KBM-7 (cell line): Measurements from ENCODE around the gene PLK5.

Experiments used
- DNase-seq: peaks from one replicate; pipeline ENCODE4 v3.0.0-alpha.2; 2015
- in situ Hi-C: fragments of 300-500 bp; cut with MboI; formaldehyde crosslinking; loops from 2 replicates; pipeline ENCODE4 v1.14.3; 2020; ENCODE audit warnings: low sequenced_read_pairs, low pct_unique_long_range_greater_than_20kb, mixed read lengths

Gene PLK5

DNA sequence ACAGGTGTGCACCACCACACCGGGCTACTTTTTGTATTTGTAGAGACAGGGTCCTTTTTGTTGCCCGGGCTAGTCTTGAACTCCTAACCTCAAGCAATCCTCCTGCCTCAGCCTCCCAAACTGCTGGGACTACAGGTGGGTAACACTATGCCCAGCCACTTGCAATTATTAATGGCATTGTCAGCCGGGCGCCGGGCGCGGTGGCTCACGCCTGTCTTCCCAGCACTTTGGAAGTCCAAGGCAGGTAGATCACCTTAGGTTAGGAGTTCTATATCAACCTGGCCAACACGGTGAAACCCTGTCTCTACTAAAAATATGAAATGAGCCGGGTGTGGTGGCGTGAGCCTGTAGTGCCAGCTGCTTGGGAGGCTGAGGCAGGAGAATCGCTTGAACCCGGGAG, 47.0 kb downstream of the PLK5 start:
- DNase-seq = no peak
- in situ Hi-C loops = no loop called here

DNA sequence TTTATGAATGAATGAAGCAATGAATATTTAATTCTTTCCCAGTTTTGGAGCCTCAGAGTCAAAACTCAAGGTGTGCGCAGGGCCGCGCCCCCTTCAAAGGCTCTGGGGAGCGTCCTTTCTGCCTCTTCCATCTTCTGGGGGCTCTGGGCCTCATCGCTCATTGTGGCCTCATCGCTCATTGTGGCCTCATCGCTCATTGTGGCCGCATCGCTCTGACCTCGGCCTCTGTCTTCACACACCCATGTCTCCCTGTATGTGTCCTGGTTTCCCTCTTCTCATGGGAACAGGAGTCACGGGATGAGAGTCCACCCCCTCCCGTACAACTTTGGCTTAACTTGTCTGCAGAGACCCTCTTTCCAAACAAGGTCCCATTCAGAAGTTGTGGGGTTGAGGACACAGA, 47.5 kb downstream of the PLK5 start:
- no peak for DNase-seq
- in situ Hi-C loops = no loop called here

DNA sequence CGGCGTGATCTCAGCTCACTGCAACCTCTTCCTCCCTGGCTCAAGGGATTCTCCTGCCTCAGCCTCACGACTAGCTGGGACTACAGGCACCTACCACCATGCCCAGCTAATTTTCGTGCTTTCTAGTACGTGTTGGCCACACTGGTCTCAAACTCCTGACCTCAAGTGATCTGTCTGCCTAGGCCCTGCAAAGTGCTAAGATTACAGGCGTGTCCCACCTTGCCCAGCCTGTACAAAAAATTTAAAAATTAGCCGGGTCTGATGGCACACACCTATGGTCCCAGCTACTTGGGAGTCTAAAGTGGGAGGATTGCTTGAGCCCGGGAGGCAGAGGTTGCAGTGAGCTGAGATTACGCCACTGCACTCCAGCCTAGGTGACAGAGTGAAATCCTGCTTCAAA, 48.9 kb downstream of the PLK5 start:
- in situ Hi-C loops = no loop called here
- no peak for DNase-seq

DNA sequence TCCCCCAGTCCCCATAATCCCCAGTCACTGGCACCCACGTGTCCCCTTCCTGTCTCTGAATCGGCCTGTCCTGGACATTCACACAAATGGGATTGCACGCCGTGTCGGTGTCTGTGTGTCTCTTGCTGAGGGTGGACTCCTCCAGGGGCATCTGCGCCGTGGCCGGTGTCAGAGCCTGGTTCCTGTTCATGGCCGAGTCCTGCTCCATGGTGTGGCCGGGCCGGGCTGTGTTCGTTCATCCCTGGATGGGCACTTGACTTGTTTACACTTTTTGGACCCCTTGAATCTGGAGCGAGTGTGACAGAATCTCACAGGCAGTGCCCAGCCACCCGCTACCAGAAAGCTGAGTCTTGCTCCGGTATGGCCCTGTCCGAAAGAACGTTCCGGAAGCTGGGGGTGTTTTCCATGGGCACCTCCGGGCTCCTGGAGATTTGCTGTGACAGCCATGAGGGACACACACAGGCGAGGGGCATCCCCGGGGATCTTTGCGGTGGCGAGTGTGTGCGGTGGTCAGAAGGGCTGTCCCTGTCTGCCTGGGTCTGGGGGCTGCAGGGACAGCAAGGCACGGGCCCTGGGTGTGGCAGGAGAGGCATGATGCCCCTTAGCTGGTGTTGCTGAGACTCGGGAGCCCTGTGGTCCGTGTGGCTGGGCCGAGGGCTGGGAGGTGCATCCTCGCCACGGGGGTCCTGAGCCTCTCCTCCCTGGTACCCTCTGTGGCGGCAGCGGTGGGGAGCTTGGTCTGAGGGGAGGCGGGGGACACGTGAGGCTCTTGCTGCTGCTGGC, 50.7 kb downstream of the PLK5 start:
- no peak for DNase-seq
- in situ Hi-C loops = no loop called here

DNA sequence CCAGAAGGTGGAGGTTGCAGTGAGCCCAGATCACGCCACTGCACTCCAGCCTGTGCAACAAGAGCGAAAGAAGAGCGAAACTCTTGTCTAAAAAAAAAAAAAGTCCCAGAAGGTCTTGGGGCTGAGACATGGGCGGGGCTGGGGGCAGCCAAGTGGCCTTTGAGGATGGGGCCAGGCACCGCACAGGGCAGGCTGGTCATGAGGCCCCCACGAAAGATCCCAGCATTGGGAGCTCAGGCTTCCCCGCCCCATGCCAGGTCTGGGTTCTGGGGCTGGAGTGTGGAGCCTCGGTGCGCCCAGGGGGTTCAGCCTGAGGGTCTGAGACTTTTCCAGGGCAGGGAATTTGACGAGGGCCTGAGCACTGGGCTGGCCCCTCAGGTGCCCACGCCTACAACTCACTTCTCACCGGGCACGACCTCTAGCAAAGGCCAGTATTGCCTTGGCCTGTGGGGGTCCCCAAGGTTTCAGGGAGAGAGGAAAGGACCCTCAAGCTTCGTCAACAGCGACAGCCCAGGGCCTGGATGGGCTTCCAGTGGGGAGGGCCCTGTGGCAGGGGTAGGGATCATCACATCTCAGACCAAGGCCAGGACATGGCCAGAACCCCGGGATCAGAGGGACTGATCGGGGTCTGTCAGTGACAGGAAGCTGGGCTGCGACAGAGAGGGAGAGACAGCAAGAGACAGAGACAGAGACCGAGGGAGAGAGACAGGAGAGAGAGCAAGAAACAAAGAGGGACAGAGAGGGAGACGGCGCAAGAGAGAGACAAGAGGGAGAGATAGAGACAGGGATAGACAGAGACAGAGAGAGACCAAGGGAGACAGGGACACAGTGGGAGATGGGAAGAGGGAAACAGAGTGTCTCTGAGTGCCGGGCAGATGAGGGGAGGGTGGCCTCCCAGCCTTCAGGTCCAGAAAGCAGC, 51.7 kb downstream of the PLK5 start:
- in situ Hi-C loops = no loop called here
- DNase-seq = no peak

DNA sequence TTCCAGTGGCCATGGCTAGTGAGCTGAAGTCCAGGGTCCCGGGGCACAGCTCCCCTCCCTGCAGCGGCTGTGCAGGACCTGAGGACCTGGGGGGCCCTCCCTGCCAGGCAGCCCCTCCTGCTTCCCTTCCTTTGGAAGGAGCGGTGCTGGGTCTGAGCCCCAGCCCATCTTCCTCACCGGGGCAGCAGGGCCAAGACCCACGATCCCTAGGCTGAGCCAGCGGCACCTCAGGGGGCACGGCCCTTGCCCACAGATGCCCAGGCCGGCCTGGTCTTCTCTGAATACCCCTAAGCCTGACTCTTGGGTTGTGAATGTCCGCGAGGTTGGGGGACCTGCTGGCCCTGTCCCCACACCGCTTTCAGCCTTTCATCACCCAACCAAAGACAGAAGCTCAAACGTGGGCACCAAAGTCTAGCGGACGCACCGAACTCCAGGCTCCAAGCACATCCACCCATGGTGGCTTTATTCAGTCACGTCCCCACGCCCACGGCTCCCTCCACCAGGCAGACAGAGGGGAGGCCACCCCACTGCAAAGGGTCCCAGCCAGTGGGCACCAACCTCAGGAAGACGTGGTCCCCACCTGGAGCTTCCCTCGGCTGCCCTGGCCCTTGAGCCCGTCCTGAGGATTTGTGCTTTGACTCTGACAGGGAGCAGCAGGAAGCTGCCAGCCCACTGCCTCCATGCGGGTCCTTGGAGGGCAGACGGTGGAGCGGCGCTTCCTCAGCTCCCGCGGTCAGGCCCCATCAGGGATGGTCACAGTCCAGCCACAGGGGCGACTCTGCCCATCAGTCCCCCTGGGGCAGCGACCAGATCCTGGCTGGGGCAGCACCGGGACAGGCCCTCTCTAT, 52.6 kb downstream of the PLK5 start:
- in situ Hi-C loops = no loop called here
- no peak for DNase-seq

DNA sequence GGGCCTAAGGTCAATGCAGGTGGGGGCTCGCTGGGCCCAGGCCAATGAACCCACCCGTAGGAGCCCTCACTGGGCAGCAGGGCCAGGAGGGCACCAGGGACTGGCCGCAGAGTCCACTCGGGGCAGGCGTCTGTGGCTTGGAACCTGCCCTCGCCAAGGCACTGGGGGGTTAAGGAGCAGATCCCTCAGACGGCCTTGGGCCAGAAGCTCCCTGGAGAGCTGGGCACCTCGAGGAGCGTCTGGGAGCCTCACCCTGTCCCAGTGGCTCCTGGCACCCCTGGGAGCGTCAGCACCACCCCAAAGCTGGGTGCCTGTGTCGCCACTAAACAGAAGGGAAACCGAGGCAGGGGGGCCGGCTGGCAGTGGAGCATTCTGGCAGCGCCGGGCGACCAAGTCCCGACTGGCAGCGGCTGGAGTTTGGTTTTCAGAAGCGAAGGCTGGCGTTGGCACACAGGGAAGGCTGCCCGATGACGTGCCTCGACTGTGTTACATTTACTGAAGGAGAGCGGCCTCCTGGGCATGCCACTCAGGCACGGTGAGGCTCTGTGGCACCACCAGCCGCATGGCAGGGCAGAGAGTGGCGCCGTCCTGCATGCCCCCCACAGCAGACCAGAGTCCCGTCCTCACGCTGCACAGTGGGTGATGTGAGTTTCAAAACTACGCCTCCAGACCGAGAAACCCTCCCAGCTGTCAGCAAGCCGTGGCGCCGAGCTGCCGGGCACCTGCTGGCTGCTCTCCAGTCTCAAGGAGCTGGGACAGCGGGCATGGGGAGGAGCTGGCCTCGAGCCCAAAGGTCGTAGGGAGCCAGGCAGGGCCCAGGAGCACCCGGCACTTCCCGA, 53.4 kb downstream of the PLK5 start:
- in situ Hi-C loops = no loop called here
- DNase-seq = no peak

DNA sequence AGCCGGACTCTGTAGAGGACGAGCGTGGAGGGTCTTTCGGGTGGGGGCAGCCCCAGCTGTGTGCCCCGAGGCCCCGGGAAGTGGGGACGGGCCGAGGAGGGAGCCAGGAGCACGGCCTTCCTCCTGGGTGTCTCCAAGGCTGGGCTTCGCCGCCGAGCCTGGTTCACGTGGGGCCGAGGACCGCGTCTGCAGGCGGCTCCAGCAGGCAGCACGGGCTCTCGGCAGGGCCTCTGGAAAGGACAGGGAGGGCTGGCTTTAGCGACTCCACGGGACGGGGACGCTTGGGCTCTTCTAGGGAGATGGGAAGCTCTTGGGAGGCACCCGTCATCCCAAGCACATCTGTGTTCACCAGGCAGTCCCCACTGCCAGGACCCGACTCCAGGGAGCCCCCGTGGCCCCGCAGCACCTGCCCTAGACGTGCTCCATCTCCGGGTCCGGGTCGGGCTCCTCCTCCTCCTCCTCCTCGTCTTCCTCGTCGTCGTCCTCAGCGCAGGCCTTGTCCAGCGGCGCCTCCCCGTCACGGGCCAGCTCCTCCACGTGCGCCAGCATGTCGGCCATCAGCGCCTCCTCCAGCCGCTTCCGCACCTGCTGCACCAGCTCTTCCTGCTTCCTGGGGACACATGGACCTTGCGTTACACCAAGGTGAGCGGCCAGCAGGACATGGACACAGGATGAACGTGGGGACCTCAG, 54.2 kb downstream of the PLK5 start:
- in situ Hi-C loops = no loop called here
- DNase-seq = no peak

DNA sequence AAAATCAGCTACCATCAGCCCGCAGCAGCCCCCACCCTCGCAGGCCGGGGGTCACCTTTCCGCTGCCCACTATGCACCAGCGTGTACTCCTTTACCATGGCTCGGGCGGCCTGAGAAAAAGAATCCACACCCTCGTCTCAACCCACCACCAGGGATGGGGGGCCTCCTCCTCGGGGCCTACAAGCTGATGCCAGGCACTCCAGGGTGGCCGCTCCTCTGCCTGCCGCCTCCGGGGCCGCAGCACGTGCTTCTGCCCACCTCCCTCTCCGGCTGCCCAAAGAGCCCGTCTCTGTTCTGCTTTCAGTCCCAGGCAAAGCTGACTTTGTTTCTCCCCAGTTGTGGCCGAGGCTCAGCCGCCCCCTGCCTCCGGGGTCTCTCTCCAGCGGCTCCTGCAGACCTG, 55.3 kb downstream of the PLK5 start:
- no peak for DNase-seq
- in situ Hi-C loops = no loop called here

DNA sequence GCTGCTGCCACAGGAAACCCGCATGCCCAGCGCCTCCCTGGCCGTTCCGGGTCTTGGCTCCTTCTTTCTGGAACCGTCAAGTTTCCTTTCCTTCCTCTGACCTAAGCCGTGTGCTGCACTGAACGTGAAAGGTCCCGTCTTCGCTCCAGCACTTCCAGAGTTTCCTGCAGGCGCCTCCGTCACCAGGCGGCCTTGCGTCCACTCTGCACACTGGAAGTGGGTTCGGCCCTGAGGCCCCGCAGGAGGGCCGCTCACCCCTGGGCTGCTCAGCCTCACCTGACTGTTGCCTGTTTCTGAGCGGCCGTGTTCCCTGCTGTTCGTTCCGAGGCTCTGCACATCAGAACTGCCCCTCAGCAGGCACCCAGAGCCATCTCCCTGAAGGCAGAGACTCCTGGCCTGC, 56.5 kb downstream of the PLK5 start:
- no peak for DNase-seq
- in situ Hi-C loops = no loop called here

DNA sequence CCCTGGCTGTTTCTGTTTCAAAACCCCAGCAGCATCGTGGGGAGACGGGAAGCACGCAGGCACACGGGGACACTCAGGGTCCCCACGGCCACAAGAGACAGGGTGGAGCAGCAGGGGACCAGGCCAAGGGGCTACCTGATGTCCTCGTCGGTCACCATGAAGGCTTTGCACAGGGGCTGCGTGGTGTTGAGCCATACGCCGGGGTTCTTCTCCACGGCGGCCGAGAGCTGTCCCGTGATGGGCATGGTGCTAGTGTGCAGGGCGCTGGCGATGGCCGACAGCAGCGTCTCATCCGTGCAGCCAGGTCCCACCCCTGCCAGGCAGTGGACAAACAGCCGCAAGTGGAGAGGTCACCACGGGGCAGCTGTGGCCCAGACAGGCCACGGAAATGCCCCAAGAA, 57.1 kb downstream of the PLK5 start:
- in situ Hi-C loops = no loop called here
- DNase-seq = no peak

DNA sequence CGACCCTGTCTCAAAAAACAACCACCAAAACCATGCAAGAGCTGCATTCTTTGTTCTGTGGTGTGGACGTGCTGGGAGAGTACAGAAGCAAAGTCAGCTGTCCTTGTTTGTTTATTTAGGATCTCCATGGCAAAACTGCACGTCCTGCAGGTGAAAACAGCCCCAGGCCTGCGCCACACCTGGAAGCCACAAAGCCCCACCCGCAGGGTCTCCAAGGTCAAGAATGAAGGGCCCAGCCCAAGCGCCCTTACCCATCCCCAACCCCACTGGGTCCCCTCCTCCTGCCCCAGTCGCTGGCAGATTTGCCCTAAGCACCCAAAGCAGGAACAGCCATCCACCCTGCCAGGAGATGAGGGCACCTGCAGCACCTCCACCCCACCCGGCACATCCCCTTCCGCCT, 58.3 kb downstream of the PLK5 start:
- DNase-seq = no peak
- in situ Hi-C loops = no loop called here

DNA sequence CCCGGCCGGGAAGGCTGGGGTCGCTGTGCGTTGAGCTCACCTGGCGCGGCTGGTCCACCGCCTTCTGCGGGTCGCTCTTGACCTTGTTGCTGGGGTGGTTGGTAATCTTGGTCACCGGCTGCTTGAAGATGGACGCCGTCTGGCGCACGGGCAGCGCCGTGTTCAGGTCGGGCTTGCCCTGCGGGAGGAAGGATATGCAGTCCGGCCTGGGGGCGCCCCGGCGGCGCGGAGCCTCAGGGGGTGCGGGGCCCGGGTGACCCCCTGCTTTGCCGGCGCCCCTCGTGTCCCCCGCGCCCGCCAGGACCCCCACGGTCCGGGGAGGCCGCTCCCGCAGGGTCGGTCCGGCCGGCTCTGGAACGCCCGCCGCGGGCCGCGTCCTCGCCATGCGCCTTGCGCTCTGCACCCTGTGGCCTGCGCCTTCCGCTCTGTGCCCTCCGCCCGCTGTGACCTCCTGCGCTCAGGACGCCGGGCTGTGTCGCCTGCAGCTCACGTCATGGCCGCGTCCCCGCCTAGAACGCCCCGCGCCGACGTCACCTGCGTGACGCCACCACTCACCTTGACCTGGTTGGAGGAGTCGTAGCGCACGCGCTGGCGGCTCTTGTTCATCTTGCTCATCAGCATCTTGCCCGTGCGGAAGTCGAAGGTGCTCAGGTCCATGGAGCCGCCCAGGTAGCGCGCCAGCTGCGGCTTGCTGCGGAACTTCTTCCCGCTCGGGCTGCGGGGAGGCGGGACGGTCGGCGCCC, 60.8 kb downstream of the PLK5 start:
- in situ Hi-C loops = no loop called here
- DNase-seq = no peak

DNA sequence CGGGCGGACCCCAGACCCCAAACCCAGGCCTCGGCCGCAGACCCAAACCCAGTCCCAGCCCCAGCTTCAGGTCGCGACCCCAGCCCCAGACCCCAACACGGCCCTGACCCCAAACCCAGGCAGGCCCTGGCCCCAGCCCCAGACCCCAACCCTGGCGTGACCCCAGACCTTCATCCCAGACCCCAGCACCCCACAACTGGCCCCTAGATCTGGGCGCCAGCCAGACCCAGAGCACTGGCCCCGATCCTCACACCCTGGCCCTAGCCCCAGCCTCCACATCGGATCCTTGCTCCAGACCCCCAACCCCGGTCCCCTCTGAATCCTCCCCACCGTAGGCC, 61.3 kb downstream of the PLK5 start:
- in situ Hi-C loops = no loop called here
- DNase-seq = no peak
